PC-9 (cell line): ENCODE results near the gene HHIPL1. TPM values are rescaled to one million over a fixed set of nuclear protein-coding genes. Genes with fewer than 3 reads are reported as not detected.

ENCODE experiments used
- BruUV-seq: library from RNA; stranded (reverse); fragments of 400-500 nt; replicated peaks from 2 replicates; lab custom pipeline; 2021; lab: Mats Ljungman, UMichigan
- CTCF ChIA-PET: fragments of 300-600 bp; sonication (Branson Sonifier 250); formaldehyde crosslinking; loops from one replicate; lab custom pipeline; 2022; ENCODE audit warnings: antibody characterized with exemption; lab: Charles Lee
- POLR2A ChIA-PET: fragments of 300-600 bp; sonication (Branson Sonifier 250); formaldehyde crosslinking; loops from one replicate; lab custom pipeline; 2022; ENCODE audit warnings: antibody characterized with exemption; ENCODE audit not compliant: unreplicated experiment; lab: Charles Lee
- DNase-seq, 2 experiments: peaks; one replicate each; pipeline versions ENCODE4 v3.0.0 to v3.0.0-alpha.2; 2015 to 2022; ENCODE audit warnings: mixed read lengths in 1 of 2
- H2AFZ ChIP-seq: fragments of 200-600 bp; sonication (generic); 2 replicates; pipeline ENCODE4 v1.8.1; 2017; ENCODE audit warnings: antibody characterized with exemption
- H3F3A ChIP-seq: fragments of 200-600 bp; sonication (generic); 2 replicates; pipeline ENCODE4 v1.8.1; 2017; ENCODE audit warnings: antibody characterized with exemption, mild to moderate bottlenecking, low read depth; ENCODE audit not compliant: insufficient read depth
- H3K27ac ChIP-seq: fragments of 200-600 bp; sonication (generic); 2 replicates; pipeline ENCODE4 v1.6.1; 2016; ENCODE audit warnings: mixed run types
- H3K27me3 ChIP-seq: fragments of 200-600 bp; sonication (generic); 2 replicates; pipeline ENCODE4 v1.6.1; 2016; ENCODE audit warnings: low read depth, mixed run types; ENCODE audit not compliant: insufficient read depth
- H3K36me3 ChIP-seq: fragments of 200-600 bp; sonication (generic); 2 replicates; pipeline ENCODE4 v1.6.1; 2016; ENCODE audit warnings: low read depth, mixed run types
- H3K4me1 ChIP-seq: fragments of 200-600 bp; sonication (generic); replicated peaks from 2 replicates; pipeline ENCODE4 v1.6.1; 2016; ENCODE audit warnings: mixed run types; ENCODE audit not compliant: insufficient read depth
- H3K4me2 ChIP-seq: fragments of 200-600 bp; sonication (generic); 2 replicates; pipeline ENCODE4 v1.6.1; 2017; ENCODE audit warnings: mixed run types
- H3K4me3 ChIP-seq: fragments of 200-600 bp; sonication (generic); 2 replicates; pipeline ENCODE4 v1.6.1; 2016; ENCODE audit warnings: mixed run types
- H3K79me2 ChIP-seq: fragments of 200-600 bp; sonication (generic); 2 replicates; pipeline ENCODE4 v1.6.1; 2017; ENCODE audit warnings: low read depth, mixed run types
- H3K9me2 ChIP-seq: fragments of 200-600 bp; sonication (generic); 2 replicates; pipeline ENCODE4 v1.8.1; 2017; ENCODE audit warnings: mild to moderate bottlenecking; ENCODE audit not compliant: insufficient read depth
- H3K9me3 ChIP-seq: fragments of 200-600 bp; sonication (generic); 2 replicates; pipeline ENCODE4 v1.8.1; 2016; ENCODE audit warnings: low read depth; ENCODE audit not compliant: insufficient read depth
- H4K20me1 ChIP-seq: fragments of 200-600 bp; sonication (generic); 2 replicates; pipeline ENCODE4 v1.8.1; 2017; ENCODE audit not compliant: insufficient read depth
- CTCF ChIP-seq: fragments of 200-600 bp; sonication (generic); conservative IDR thresholded peaks from 2 replicates; pipeline ENCODE4 v1.6.1; 2017; ENCODE audit warnings: mixed run types, antibody characterized with exemption, mild to moderate bottlenecking, moderate library complexity
- EZH2 ChIP-seq: fragments of 200-600 bp; sonication (generic); IDR thresholded peaks from 2 replicates; pipeline ENCODE4 v1.8.0; 2017; ENCODE audit warnings: antibody characterized with exemption, low read depth
- intact Hi-C: fragments of 100-400 bp; cut with micrococcal nuclease; formaldehyde crosslinking; loops from one replicate; pipeline ENCODE4 v1.10.0; 2022; ENCODE audit not compliant: unreplicated experiment
- total RNA-seq: library from RNA; stranded (reverse); gene quantifications from 2 replicates; pipeline ENCODE4 v1.2.3, GENCODE V29; 2021

HHIPL1 gene
- total RNA-seq, 1 experiment from 2014 or later: 0.28 TPM

DNA sequence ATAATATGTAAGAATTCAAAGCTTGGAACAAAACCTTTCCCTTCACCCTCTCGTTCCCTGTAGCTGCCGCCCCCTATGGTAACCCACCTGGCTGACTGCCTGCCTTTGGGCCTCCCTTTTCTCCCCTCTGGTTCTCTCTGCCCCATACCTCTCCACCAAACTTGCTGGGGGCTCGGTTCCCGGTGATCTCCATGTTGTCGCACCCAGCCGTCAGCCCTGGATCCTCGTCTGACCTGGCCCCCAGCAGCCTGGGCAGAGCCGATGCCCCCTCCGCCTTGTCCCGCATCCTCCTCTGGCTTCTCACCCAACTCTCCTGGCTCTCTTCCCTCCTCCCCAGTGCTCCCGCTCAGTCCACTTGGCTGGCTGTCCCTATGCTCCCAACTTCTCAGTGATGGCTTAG lies 43.7 kb downstream of the HHIPL1 start:
- no peaks in the 10 kb centered on the region for H3K79me2 ChIP-seq
- no peak overlapping the region for H3K4me3 ChIP-seq
- H3K9me3 ChIP-seq: no peaks in the 10 kb centered on the region
- no peaks in the 10 kb centered on the region for H3F3A ChIP-seq
- H3K4me1 ChIP-seq: no peaks in the 10 kb centered on the region
- TF ChIP-seq CTCF (no peak), EZH2 (no peak)
- no peak overlapping the region for H3K4me2 ChIP-seq
- no peaks in the 10 kb centered on the region for H4K20me1 ChIP-seq
- ChIA-PET CTCF (no interaction called here), POLR2A (no interaction called here)
- no peak overlapping the region for H2AFZ ChIP-seq
- no peak overlapping the region for H3K27ac ChIP-seq
- intact Hi-C loops: loop anchor here (10.0 kb wide), 1 partner anchor 304 kb away; no protein-coding TSS in a partner anchor
- no peak for DNase-seq
- peaks cover 40% of the 10 kb centered on the region for H3K27me3 ChIP-seq
- H3K9me2 ChIP-seq: no peaks in the 10 kb centered on the region
- BruUV-seq: no TSS peak
- no peaks in the 10 kb centered on the region for H3K36me3 ChIP-seq

DNA sequence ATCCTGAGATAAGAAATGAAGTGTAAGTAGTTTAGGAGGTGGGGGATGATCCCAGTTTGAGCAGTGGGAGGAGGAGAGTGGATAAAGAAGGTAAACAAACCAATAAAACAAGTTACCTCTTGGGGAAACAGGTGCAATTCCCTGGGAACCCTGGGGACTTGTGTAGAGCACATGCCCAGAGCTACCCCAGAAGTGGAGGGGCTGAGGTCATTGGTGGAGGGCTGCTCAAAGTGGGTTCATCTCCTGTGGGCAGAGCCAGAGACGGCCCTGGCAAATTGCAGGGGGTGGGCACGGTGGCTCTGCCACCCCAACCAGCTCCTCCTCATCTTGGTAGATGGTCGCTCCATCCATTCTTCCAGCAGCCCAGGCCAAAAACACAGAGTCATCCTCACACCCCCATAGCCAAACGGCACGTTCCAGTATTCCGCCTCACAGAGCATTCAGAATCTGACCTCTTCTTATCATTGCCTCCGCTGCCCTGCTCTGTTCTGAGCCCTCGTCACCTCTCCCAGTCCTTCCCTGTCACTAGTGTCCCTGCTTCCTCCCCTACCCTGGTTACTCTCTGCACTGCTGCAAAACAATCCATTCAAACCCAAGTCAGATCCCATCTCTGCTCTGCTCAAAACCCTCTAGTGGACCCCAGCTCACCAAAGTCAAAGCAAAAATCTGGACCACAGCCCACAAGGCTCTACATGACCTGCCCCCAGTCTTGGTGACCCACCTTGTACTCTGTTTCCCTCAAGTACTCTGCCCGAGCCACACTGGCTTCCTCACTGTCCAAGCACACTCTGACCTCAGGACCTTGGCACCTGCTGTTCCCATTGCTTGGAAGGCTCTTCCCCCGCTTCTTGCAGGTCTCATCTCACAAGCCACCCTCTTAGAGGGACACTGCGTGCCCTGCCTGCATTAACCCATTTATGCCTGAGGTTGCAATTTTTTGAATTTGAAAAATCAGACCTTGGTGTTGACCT lies 44.6 kb downstream of the HHIPL1 start:
- POLR2A ChIA-PET: no interaction called here

DNA sequence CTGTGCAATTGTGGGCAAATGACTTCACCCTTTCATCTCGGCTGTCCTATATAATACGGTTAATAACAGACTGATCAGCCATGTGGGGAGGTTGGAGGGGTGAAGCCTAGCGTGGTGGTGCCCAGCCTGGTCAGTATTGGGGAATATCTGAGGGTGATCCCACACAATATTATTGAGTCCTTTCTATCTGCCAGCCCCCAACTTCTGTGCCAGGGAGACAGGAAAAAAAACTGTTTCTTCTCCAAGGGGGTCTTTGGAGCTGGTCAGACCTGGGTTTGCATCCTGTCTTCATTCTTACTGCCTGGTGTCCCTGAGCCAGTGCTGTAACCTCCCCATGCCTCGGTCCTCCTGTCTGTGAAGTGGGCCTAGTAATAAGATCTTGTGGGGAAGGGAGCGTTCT lies 45.7 kb downstream of the HHIPL1 start:
- Histone ChIP-seq H3F3A (no peaks in the 10 kb centered on the region), H3K36me3 (no peaks in the 10 kb centered on the region), H3K4me3 (no peak overlapping the region), H3K9me3 (no peaks in the 10 kb centered on the region), H3K9me2 (no peaks in the 10 kb centered on the region), H3K4me2 (no peak overlapping the region), H3K27me3 (peaks cover 40% of the 10 kb centered on the region), H3K4me1 (no peaks in the 10 kb centered on the region), H2AFZ (no peak overlapping the region), H3K27ac (no peak overlapping the region), H3K79me2 (no peaks in the 10 kb centered on the region), H4K20me1 (no peaks in the 10 kb centered on the region)
- CTCF ChIA-PET: interaction anchor here (0.8 kb wide), 1 partner anchor 190 kb away, joined by 3 read pairs; no protein-coding TSS in a partner anchor
- no TSS peak for BruUV-seq
- POLR2A ChIA-PET: no interaction called here
- no peak for DNase-seq
- TF ChIP-seq EZH2: no peak
- no peak for TF ChIP-seq CTCF
- intact Hi-C loops: no loop called here

More for the DNA sequence above, 44.6 kb downstream of the HHIPL1 start:
- no peak overlapping the region for H3K4me2 ChIP-seq
- no peaks in the 10 kb centered on the region for H3K36me3 ChIP-seq
- no peaks in the 10 kb centered on the region for H3K79me2 ChIP-seq
- H3K9me2 ChIP-seq: no peaks in the 10 kb centered on the region
- no peaks in the 10 kb centered on the region for H3K9me3 ChIP-seq
- no peaks in the 10 kb centered on the region for H4K20me1 ChIP-seq
- no peaks in the 10 kb centered on the region for H3F3A ChIP-seq
- BruUV-seq: no TSS peak
- peaks cover 40% of the 10 kb centered on the region for H3K27me3 ChIP-seq
- CTCF ChIA-PET: no interaction called here
- no peaks in the 10 kb centered on the region for H3K4me1 ChIP-seq
- no peak overlapping the region for H2AFZ ChIP-seq
- intact Hi-C loops: loop anchor here (10.0 kb wide), 1 partner anchor 305 kb away; no protein-coding TSS in a partner anchor
- TF ChIP-seq CTCF (no peak), EZH2 (no peak)
- no peak for DNase-seq
- no peak overlapping the region for H3K27ac ChIP-seq
- H3K4me3 ChIP-seq: no peak overlapping the region
